Endodermal cell (in vitro differentiated cells): ENCODE measurements around the gene SULT1B1. TPM values are rescaled to one million over a fixed set of nuclear protein-coding genes. Genes with fewer than 3 reads are reported as not detected.

ENCODE experiments used
- DNase-seq: peaks from one replicate; pipeline ENCODE4 v3.0.0-alpha.2; 2017
- H3K27ac ChIP-seq: 2 replicates; pipeline ENCODE4 v1.5.1; 2013; ENCODE audit warnings: mild to moderate bottlenecking, low read depth, low read length, moderate library complexity
- H3K27me3 ChIP-seq: 2 replicates; pipeline ENCODE4 v1.6.1; 2013; ENCODE audit warnings: mild to moderate bottlenecking, low read length, moderate library complexity; ENCODE audit not compliant: insufficient read depth, control insufficient read depth, poor library complexity, severe bottlenecking
- H3K36me3 ChIP-seq: 2 replicates; pipeline ENCODE4 v1.7.0; 2013; ENCODE audit warnings: mild to moderate bottlenecking, low read length, moderate library complexity; ENCODE audit not compliant: control insufficient read depth, insufficient read depth
- H3K4me1 ChIP-seq: one replicate; pipeline ENCODE4 v1.7.0; 2013; ENCODE audit warnings: low read length; ENCODE audit not compliant: control insufficient read depth, insufficient read depth
- H3K4me3 ChIP-seq: 2 replicates; pipeline ENCODE4 v1.5.1; 2013; ENCODE audit warnings: mild to moderate bottlenecking, low read length, moderate library complexity
- H3K9ac ChIP-seq: 2 replicates; pipeline ENCODE4 v1.6.1; 2013; ENCODE audit warnings: mild to moderate bottlenecking, low read length, moderate library complexity; ENCODE audit not compliant: poor library complexity, severe bottlenecking; ENCODE audit errors: extremely low read depth
- H3K9me3 ChIP-seq: 2 replicates; pipeline ENCODE4 v1.6.1; 2013; ENCODE audit warnings: mild to moderate bottlenecking, low read length, moderate library complexity; ENCODE audit not compliant: control insufficient read depth
- H3K27ac Mint-ChIP-seq: 2 replicates; pipeline ENCODE4 v1.8.0; 2020; ENCODE audit warnings: mixed read lengths
- H3K27me3 Mint-ChIP-seq: 2 replicates; pipeline ENCODE4 v1.8.0; 2021; ENCODE audit warnings: mild to moderate bottlenecking, mixed read lengths; ENCODE audit not compliant: insufficient read depth
- H3K36me3 Mint-ChIP-seq: 2 replicates; pipeline ENCODE4 v1.8.0; 2020; ENCODE audit warnings: low read depth, mixed read lengths
- H3K4me1 Mint-ChIP-seq: 2 replicates; pipeline ENCODE4 v1.8.0; 2020; ENCODE audit warnings: mixed read lengths
- H3K4me3 Mint-ChIP-seq: 2 replicates; pipeline ENCODE4 v1.8.0; 2020; ENCODE audit warnings: mild to moderate bottlenecking, moderate library complexity, mixed read lengths
- H3K9me3 Mint-ChIP-seq: 2 replicates; pipeline ENCODE4 v1.8.0; 2020; ENCODE audit warnings: mild to moderate bottlenecking, mixed read lengths
- whole genome bisulfite sequencing, 2 experiments: methylation state at CpG; one replicate each; pipeline versions ENCODE4 v1.1.5 to v1.1.7; 2013; ENCODE audit warnings: missing lambda C conversion rate in 2 of 2, mixed read lengths in 1 of 2; ENCODE audit not compliant: insufficient coverage in 1 of 2, insufficient read length in 1 of 2; 5-methylcytosine and 5-hydroxymethylcytosine counted together
- total RNA-seq, 2 donors: library from RNA; stranded (reverse); fragmentation: NEBNext Ultra II Directional in 1 of 2; extraction: Animal tissue kit (Norgen Biotek cat#: 25700) in 1 of 2; gene quantifications; 2 replicates in 1 of 2; 3 replicates in 1 of 2; pipeline ENCODE4 v1.2.1, GENCODE V29; 2021
- TF ChIP-seq, protein P1 (sequence below): fragments of 200-600 bp; sonication (generic); conservative IDR thresholded peaks from 2 replicates; pipeline ENCODE4 v1.5.0; 2021; ENCODE audit warnings: antibody characterized with exemption, mild to moderate bottlenecking

Gene SULT1B1
- total RNA-seq, 2 donors from 2014 or later, result not detected

- TF ChIP-seq, protein P1, sequence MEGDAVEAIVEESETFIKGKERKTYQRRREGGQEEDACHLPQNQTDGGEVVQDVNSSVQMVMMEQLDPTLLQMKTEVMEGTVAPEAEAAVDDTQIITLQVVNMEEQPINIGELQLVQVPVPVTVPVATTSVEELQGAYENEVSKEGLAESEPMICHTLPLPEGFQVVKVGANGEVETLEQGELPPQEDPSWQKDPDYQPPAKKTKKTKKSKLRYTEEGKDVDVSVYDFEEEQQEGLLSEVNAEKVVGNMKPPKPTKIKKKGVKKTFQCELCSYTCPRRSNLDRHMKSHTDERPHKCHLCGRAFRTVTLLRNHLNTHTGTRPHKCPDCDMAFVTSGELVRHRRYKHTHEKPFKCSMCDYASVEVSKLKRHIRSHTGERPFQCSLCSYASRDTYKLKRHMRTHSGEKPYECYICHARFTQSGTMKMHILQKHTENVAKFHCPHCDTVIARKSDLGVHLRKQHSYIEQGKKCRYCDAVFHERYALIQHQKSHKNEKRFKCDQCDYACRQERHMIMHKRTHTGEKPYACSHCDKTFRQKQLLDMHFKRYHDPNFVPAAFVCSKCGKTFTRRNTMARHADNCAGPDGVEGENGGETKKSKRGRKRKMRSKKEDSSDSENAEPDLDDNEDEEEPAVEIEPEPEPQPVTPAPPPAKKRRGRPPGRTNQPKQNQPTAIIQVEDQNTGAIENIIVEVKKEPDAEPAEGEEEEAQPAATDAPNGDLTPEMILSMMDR, result no peak
- Mint-ChIP-seq H3K4me1 (no peaks in the 10 kb centered on the region), H3K27me3 (no peaks in the 10 kb centered on the region), H3K27ac (no peak overlapping the region), H3K4me3 (no peak overlapping the region), H3K9me3 (no peaks in the 10 kb centered on the region), H3K36me3 (no peaks in the 10 kb centered on the region)
- H3K27me3 ChIP-seq, result no peaks in the 10 kb centered on the region
- no peaks in the 10 kb centered on the region for H3K4me1 ChIP-seq
- H3K9ac ChIP-seq, result no peak overlapping the region
- H3K27ac ChIP-seq, result no peak overlapping the region
- H3K9me3 ChIP-seq, result peaks cover 2% of the 10 kb centered on the region
- DNase-seq, result no peak
- 92% methylated on average over 2 of the region's 2 CpGs; no CpG with 5 or more reads in 1 of the 2 experiments for WGBS, 2 experiments
- H3K36me3 ChIP-seq, result no peaks in the 10 kb centered on the region
- no peak overlapping the region for H3K4me3 ChIP-seq
Measured at GRCh38 chr4:69716654-69717053, 43.8 kb downstream of the SULT1B1 start.

- Histone ChIP-seq H3K36me3 (no peaks in the 10 kb centered on the region), H3K4me3 (no peak overlapping the region), H3K27ac (no peak overlapping the region), H3K9ac (no peak overlapping the region), H3K4me1 (no peaks in the 10 kb centered on the region), H3K27me3 (no peaks in the 10 kb centered on the region), H3K9me3 (peaks cover 22% of the 10 kb centered on the region)
- no peaks in the 10 kb centered on the region for H3K4me1 Mint-ChIP-seq
- no peak overlapping the region for H3K4me3 Mint-ChIP-seq
- 76 to 92% methylated on average over 4 of the region's 4 CpGs for WGBS, 2 experiments
- peaks cover 16% of the 10 kb centered on the region for H3K9me3 Mint-ChIP-seq
- no peak for DNase-seq
- H3K36me3 Mint-ChIP-seq, result no peaks in the 10 kb centered on the region
- no peaks in the 10 kb centered on the region for H3K27me3 Mint-ChIP-seq
- TF ChIP-seq, protein P1, result no peak
- no peak overlapping the region for H3K27ac Mint-ChIP-seq
Measured at GRCh38 chr4:69714086-69714485, 46.3 kb downstream of the SULT1B1 start.

DNA sequence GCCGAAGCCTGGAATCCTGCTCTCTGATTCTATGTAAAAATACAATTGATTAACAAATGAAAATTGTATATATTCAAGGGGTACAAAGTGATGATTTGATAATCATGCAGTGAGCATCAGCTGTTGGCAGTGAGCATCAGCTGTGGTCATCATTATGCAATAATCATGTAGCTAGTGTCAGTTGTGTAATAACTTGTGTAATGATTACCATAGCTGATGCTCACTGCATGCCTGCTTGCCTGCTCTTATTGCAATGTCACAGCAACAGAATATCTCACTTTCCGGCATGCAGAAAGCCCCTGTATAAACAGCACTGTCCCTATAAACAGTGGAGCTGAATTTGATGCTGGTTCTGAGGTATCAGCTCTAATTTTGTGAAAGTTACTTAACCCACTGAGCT, 46.8 kb downstream of the SULT1B1 start:
- no peak overlapping the region for H3K27ac Mint-ChIP-seq
- no peaks in the 10 kb centered on the region for H3K4me1 ChIP-seq
- H3K27ac ChIP-seq, result no peak overlapping the region
- H3K27me3 Mint-ChIP-seq, result no peaks in the 10 kb centered on the region
- H3K9me3 ChIP-seq, result peaks cover 22% of the 10 kb centered on the region
- DNase-seq, result no peak
- no peaks in the 10 kb centered on the region for H3K4me1 Mint-ChIP-seq
- TF ChIP-seq, protein P1, result no peak
- H3K36me3 ChIP-seq, result no peaks in the 10 kb centered on the region
- H3K36me3 Mint-ChIP-seq, result no peaks in the 10 kb centered on the region
- WGBS, 2 experiments, result 83 to 100% methylated on average over 1 to 2 of the region's 2 CpGs
- H3K9me3 Mint-ChIP-seq, result peaks cover 18% of the 10 kb centered on the region
- H3K9ac ChIP-seq, result no peak overlapping the region
- no peak overlapping the region for H3K4me3 ChIP-seq
- H3K4me3 Mint-ChIP-seq, result no peak overlapping the region
- no peaks in the 10 kb centered on the region for H3K27me3 ChIP-seq
